ENCODE data around the gene LAIR1.
"Not testable (repeated sequence)": the region's sequence is repeated elsewhere in the genome, so short reads cannot be mapped to it uniquely, and the experiment has no call there.

The LAIR1 gene

GRCh38 chr19:54364775-54365257, at the start of gene LAIR1:
LAIR1 (minus strand) TSS chr19:54364931; CDS start chr19:54364804, 127 bp downstream.
- DNase-seq = no peak

GRCh38 chr19:54414156-54414555, 49.4 kb upstream of the LAIR1 start:
- no peak for DNase-seq

- no peak for DNase-seq
These were observed 48.1 kb upstream of the LAIR1 start for GRCh38 chr19:54412877-54413276.

- DNase-seq = no peak
These were observed 46.3 kb upstream of the LAIR1 start for GRCh38 chr19:54411033-54411432.

- DNase-seq = no peak
These were observed 43.8 kb upstream of the LAIR1 start for GRCh38 chr19:54408456-54409026.

- no peak for DNase-seq
These were observed 43.0 kb upstream of the LAIR1 start for GRCh38 chr19:54407780-54408179.

GRCh38 chr19:54405628-54406027, 40.9 kb upstream of the LAIR1 start:
- DNase-seq = no peak

GRCh38 chr19:54403054-54403453, 38.3 kb upstream of the LAIR1 start:
- DNase-seq = no peak

- no peak for DNase-seq
These were observed 36.2 kb upstream of the LAIR1 start for GRCh38 chr19:54400913-54401312.

GRCh38 chr19:54399189-54399588, 34.5 kb upstream of the LAIR1 start:
- DNase-seq = no peak

- no peak for DNase-seq
These were observed 31.0 kb upstream of the LAIR1 start for GRCh38 chr19:54395685-54396084.

GRCh38 chr19:54393381-54393780, 28.6 kb upstream of the LAIR1 start:
- DNase-seq = no peak

- DNase-seq = no peak
These were observed 27.4 kb upstream of the LAIR1 start for GRCh38 chr19:54392105-54392504.

- no peak for DNase-seq
These were observed 26.9 kb upstream of the LAIR1 start for GRCh38 chr19:54391589-54392061.

GRCh38 chr19:54390942-54391577, 26.3 kb upstream of the LAIR1 start:
- no peak for DNase-seq

- no peak for DNase-seq
These were observed 24.8 kb upstream of the LAIR1 start for GRCh38 chr19:54389553-54389952.

GRCh38 chr19:54388802-54389139, 24.0 kb upstream of the LAIR1 start:
- no peak for DNase-seq

GRCh38 chr19:54387991-54388801, 23.5 kb upstream of the LAIR1 start:
- no peak for DNase-seq

GRCh38 chr19:54383330-54383729, 18.6 kb upstream of the LAIR1 start:
- DNase-seq = no peak

- not testable (repeated sequence) for DNase-seq
These were observed 17.3 kb upstream of the LAIR1 start for GRCh38 chr19:54382041-54382440.

- DNase-seq = no peak
These were observed 16.2 kb upstream of the LAIR1 start for GRCh38 chr19:54380897-54381296.

- no peak for DNase-seq
These were observed 14.5 kb upstream of the LAIR1 start for GRCh38 chr19:54379187-54379678.

GRCh38 chr19:54376610-54377285, 12.0 kb upstream of the LAIR1 start:
- no peak for DNase-seq
